K562 (cell line): ENCODE results near the gene SH2B2. TPM values are rescaled to one million over a fixed set of nuclear protein-coding genes. Genes with fewer than 3 reads are reported as not detected.

Experiments used
- ATAC-seq: fragments of 200-7000 bp; cut with Tn5 transposase; 3 replicates; pipeline ENCODE4 v1.9.1; 2020; ENCODE audit warnings: moderate library complexity
- Bru-seq: library from RNA; stranded (reverse); fragments of 400-500 nt; gene quantifications from one replicate; lab custom pipeline; 2021; lab: Mats Ljungman, UMichigan
- BruChase-seq, 2 experiments: library from RNA; stranded (reverse); fragments of 400-500 nt; gene quantifications; one replicate each; lab custom pipeline; 2021; lab: Mats Ljungman, UMichigan
- BruUV-seq: library from RNA; stranded (reverse); fragments of 400-500 nt; replicated peaks from 2 replicates; lab custom pipeline; 2021; lab: Mats Ljungman, UMichigan
- CTCF ChIA-PET: fragments of 300-600 bp; formaldehyde crosslinking; extraction: SDS; loops from one replicate; lab custom pipeline; 2021; ENCODE audit warnings: low intra/inter-chr PET ratio; lab: Yijun Ruan, JAX
- POLR2A ChIA-PET: fragments of 300-600, 350-650 bp; sonication (Branson Sonifier 250); formaldehyde crosslinking; extraction: SDS; loops from one replicate; lab custom pipeline; 2021; ENCODE audit warnings: antibody characterized with exemption, inconsistent platforms; lab: Yijun Ruan, JAX
- DNase-seq, 4 experiments: peaks; one replicate each; pipeline versions ENCODE4 v3.0.0 to v3.0.0-alpha.2; 2011 to 2018; ENCODE audit warnings: low spot score in 3 of 4, mixed read lengths in 3 of 4; ENCODE audit errors: extremely low read depth in 1 of 4
- FAIRE-seq: peaks from 2 replicates; lab custom pipeline; 2011; peaks lifted over from hg19 to GRCh38; lab: Jason Lieb, UNC
- H2AFZ ChIP-seq: 2 replicates; pipeline ENCODE4 v1.6.0; 2011; ENCODE audit warnings: low read depth, low read length, control low read depth, inconsistent platforms
- H3K27ac ChIP-seq: fragments of 200-600 bp; 3 replicates; pipeline ENCODE4 v1.8.0; 2011; ENCODE audit warnings: low read depth, mild to moderate bottlenecking, control low read depth, inconsistent platforms, low read length, moderate library complexity, mixed read lengths; ENCODE audit errors: extremely low read depth
- H3K27me3 ChIP-seq, 2 experiments: fragments of 300-600 bp in 1 of 2; 2 replicates in 1 of 2; 3 replicates in 1 of 2; pipeline versions ENCODE4 v1.6.0 to v1.8.0; 2011; ENCODE audit warnings: inconsistent platforms in 2 of 2, low read length in 2 of 2, mild to moderate bottlenecking in 1 of 2, mixed read lengths in 1 of 2, moderate library complexity in 1 of 2; ENCODE audit not compliant: control insufficient read depth in 2 of 2, insufficient read depth in 2 of 2
- H3K36me3 ChIP-seq: fragments of 300-600 bp; 3 replicates; pipeline ENCODE4 v1.8.0; 2011; ENCODE audit warnings: mild to moderate bottlenecking, low read length, inconsistent platforms; ENCODE audit not compliant: control insufficient read depth, insufficient read depth
- H3K4me1 ChIP-seq, 2 experiments: fragments of 200-600 bp in 1 of 2; replicated peaks in 1 of 2; 2 replicates in 1 of 2; 3 replicates in 1 of 2; pipeline versions ENCODE4 v1.5.1 to v1.8.0; 2011; ENCODE audit warnings: inconsistent platforms in 2 of 2, low read length in 2 of 2, mild to moderate bottlenecking in 1 of 2, mixed read lengths in 1 of 2, moderate library complexity in 1 of 2; ENCODE audit not compliant: control insufficient read depth in 2 of 2, insufficient read depth in 2 of 2
- H3K4me2 ChIP-seq: 2 replicates; pipeline ENCODE4 v1.6.1; 2011; ENCODE audit warnings: low read length, control low read depth, inconsistent platforms, mixed read lengths; ENCODE audit not compliant: insufficient read depth
- H3K4me3 ChIP-seq: fragments of 200-600 bp; sonication (generic), shearing (Covaris generic); 2 replicates; pipeline ENCODE4 v1.5.1; 2016; ENCODE audit warnings: control low read depth, inconsistent platforms
- H3K79me2 ChIP-seq: fragments of 200-600 bp; 3 replicates; pipeline ENCODE4 v1.8.0; 2011; ENCODE audit warnings: low read length, inconsistent platforms; ENCODE audit not compliant: control insufficient read depth, insufficient read depth
- H3K9ac ChIP-seq, 2 experiments: 2 replicates each; pipeline versions ENCODE4 v1.6.0 to v1.6.1; 2011; ENCODE audit warnings: low read depth in 2 of 2, low read length in 2 of 2, control low read depth in 1 of 2, inconsistent platforms in 1 of 2, mild to moderate bottlenecking in 1 of 2, mixed read lengths in 1 of 2; ENCODE audit not compliant: insufficient read depth in 1 of 2
- H3K9me1 ChIP-seq: one replicate; pipeline ENCODE4 v1.6.0; 2011; ENCODE audit warnings: inconsistent platforms, mild to moderate bottlenecking, low read length, moderate library complexity; ENCODE audit not compliant: control insufficient read depth, insufficient read depth
- H3K9me3 ChIP-seq: replicated peaks from 2 replicates; pipeline ENCODE4 v1.5.1; 2011; ENCODE audit warnings: low read depth, low read length, inconsistent platforms; ENCODE audit not compliant: control insufficient read depth, insufficient read depth
- H4K20me1 ChIP-seq: replicated peaks from 2 replicates; pipeline ENCODE4 v1.6.1; 2011; ENCODE audit warnings: low read length, inconsistent platforms, mixed read lengths; ENCODE audit not compliant: control insufficient read depth, insufficient read depth
- FOXM1 ChIP-seq, 2 experiments: fragments of 450-650 bp in 1 of 2; sonication (generic) in 1 of 2; formaldehyde crosslinking in 1 of 2; IDR thresholded peaks; 2 replicates each; pipeline versions ENCODE4 v1.6.1 to v1.9.0; 2017 to 2022; ENCODE audit warnings: low read depth in 2 of 2, mild to moderate bottlenecking in 2 of 2, missing genetic modification reagents in 1 of 2, moderate library complexity in 1 of 2
- HMGXB4 ChIP-seq: sonication (generic); formaldehyde crosslinking; IDR thresholded peaks from 2 replicates; pipeline ENCODE4 v1.8.1; 2023; ENCODE audit warnings: mild to moderate bottlenecking, missing genetic modification reagents
- HNRNPUL1 ChIP-seq: fragments of 200-400 bp; formaldehyde crosslinking; IDR thresholded peaks from 2 replicates; pipeline ENCODE4 v1.6.1; 2017; ENCODE audit warnings: low read length
- ILK ChIP-seq: fragments of 450-650 bp; IDR thresholded peaks from 2 replicates; pipeline ENCODE4 v1.6.1; 2016; ENCODE audit warnings: missing genetic modification characterization, low read depth, mild to moderate bottlenecking, missing compliant biosample characterization, moderate library complexity, borderline replicate concordance
- KLF13 ChIP-seq: fragments of 450-650 bp; IDR thresholded peaks from 2 replicates; pipeline ENCODE4 v1.6.1; 2016; ENCODE audit warnings: missing genetic modification characterization, low read depth, mild to moderate bottlenecking, missing compliant biosample characterization, moderate library complexity, borderline replicate concordance
- MED1 ChIP-seq: sonication (generic); formaldehyde crosslinking; IDR thresholded peaks from 2 replicates; pipeline ENCODE4 v1.8.1; 2023; ENCODE audit warnings: missing genetic modification reagents, borderline replicate concordance
- SMARCB1 ChIP-seq: IDR thresholded peaks from 2 replicates; pipeline ENCODE4 v1.6.1; 2011; ENCODE audit warnings: improper control_type of control experiment, low read depth; ENCODE audit not compliant: insufficient read length
- ZNF655 ChIP-seq: fragments of 250-450 bp; sonication (Bioruptor Pico); IDR thresholded peaks from 2 replicates; pipeline ENCODE4 v1.5.0; 2021
- WGBS: fragments of 100-300 bp; shearing (Covaris generic); methylation state at CpG from one replicate; pipeline ENCODE4 v1.1.6; 2016; ENCODE audit warnings: low coverage, mixed read lengths; ENCODE audit not compliant: insufficient coverage; ENCODE audit errors: missing lambda C conversion rate; 5-methylcytosine and 5-hydroxymethylcytosine counted together
- in situ Hi-C: fragments of 300-500 bp; cut with MboI; formaldehyde crosslinking; loops from 4 replicates; pipeline ENCODE4 v1.15.0; 2018; ENCODE audit warnings: inconsistent platforms, mixed read lengths
- intact Hi-C: fragments of 100-400 bp; cut with micrococcal nuclease; formaldehyde crosslinking; loops from 2 replicates; pipeline ENCODE4 v1.14.2; 2022
- long read RNA-seq, 3 experiments: library from polyadenylated mRNA in 2 of 3; library from RNA in 1 of 3; unstranded in 2 of 3; stranded (forward) in 1 of 3; transcript quantifications; one replicate each; pipeline ENCODE4 v2.0.0, GENCODE V29; 2019 to 2022
- polyA minus RNA-seq, 3 experiments: library from RNA; depleted of rRNA, polyadenylated mRNA; stranded (reverse); fragments of >200 nt; gene quantifications; 2 replicates each; pipeline ENCODE4 v1.2.3, GENCODE V29; 2011
- polyA plus RNA-seq, 8 experiments: library from polyadenylated mRNA; depleted of rRNA in 4 of 8; stranded (reverse) in 5 of 8; unstranded in 3 of 8; fragments of >200 nt; fragmentation: Nextera tagmentation in 2 of 8; fragmentation: Illumina TruSeq in 1 of 8; extraction: Ambion mirVana in 2 of 8; extraction: Trizol in 1 of 8; gene quantifications; 2 replicates each; pipeline versions ENCODE4 v1.2.1 to v1.2.3, GENCODE V29; 2011 to 2014; ENCODE audit warnings: inconsistent platforms in 1 of 8, missing spikeins in 1 of 8
- total RNA-seq, 7 experiments: library from RNA; depleted of rRNA in 6 of 7; stranded (reverse); fragments of >200 nt in 6 of 7; fragmentation: Illumina TruSeq in 2 of 7; extraction: Trizol in 2 of 7; gene quantifications; 2 replicates each; pipeline versions ENCODE4 v1.2.1 to v1.2.3, GENCODE V29; 2011 to 2021; ENCODE audit warnings: low replicate concordance in 1 of 7
- TF ChIP-seq, protein P1 (sequence below): fragments of 250-450 bp; sonication (Bioruptor Pico); IDR thresholded peaks from 2 replicates; pipeline ENCODE4 v1.4.0; 2020; ENCODE audit warnings: mild to moderate bottlenecking, moderate library complexity

SH2B2 gene
- 0.72 TPM in 1 of 2 replicates, not detected in the other for total RNA-seq (2011; cell fraction: chromatin; rRNA removed; ENCODE audit: low replicate concordance)
- 0.66 and 1.0 TPM in 2 replicates for total RNA-seq (2011; cell fraction: nucleolus; rRNA removed)
- 0.22 and 0.31 TPM in 2 replicates for total RNA-seq (2011; cell fraction: nucleoplasm; rRNA removed)
- total RNA-seq (2014; rRNA removed), result 0.68 TPM in 1 of 2 replicates, not detected in the other
- not detected in 2 replicates for total RNA-seq (2014; rRNA removed; fragmentation: Illumina TruSeq; extraction: Trizol)
- total RNA-seq (2015; rRNA removed; fragmentation: Illumina TruSeq; extraction: Trizol), result 0.08 TPM in 1 of 2 replicates, not detected in the other
- 0.34 and 0.89 TPM in 2 replicates for total RNA-seq (2021)
- polyA plus RNA-seq (2011; rRNA removed), result 0.03 and 0.07 TPM in 2 replicates
- polyA plus RNA-seq (2011; cell fraction: cytosol; rRNA removed), result 0.13 and 0.64 TPM in 2 replicates
- polyA plus RNA-seq (2011; cell fraction: nucleus; rRNA removed), result 0.14 and 0.36 TPM in 2 replicates
- 0.14 and 0.46 TPM in 2 replicates for polyA plus RNA-seq (2012)
- 0.07 and 0.08 TPM in 2 replicates for polyA plus RNA-seq (2014; fragmentation: Illumina TruSeq; extraction: Trizol)
- polyA plus RNA-seq (2014; fragmentation: Nextera tagmentation; extraction: Ambion mirVana), result not detected
- polyA plus RNA-seq (2014; rRNA removed), result 0.07 and 0.12 TPM in 2 replicates
- 0.18 TPM in 1 of 2 replicates, not detected in the other for polyA minus RNA-seq (2011; rRNA and poly(A)+ RNA removed)
- polyA minus RNA-seq (2011; cell fraction: cytosol; rRNA and poly(A)+ RNA removed), result 0.38 TPM in 1 of 2 replicates, not detected in the other
- polyA minus RNA-seq (2011; cell fraction: nucleus; rRNA and poly(A)+ RNA removed), result 0.22 and 0.40 TPM in 2 replicates
- percentile 33 among the genes with signal in this experiment for Bru-seq, nascent RNA
- percentile 21 among the genes with signal in this experiment for BruChase-seq, experiment 1, labeled RNA remaining after a 2-hour chase
- percentile 14 among the genes with signal in this experiment for BruChase-seq, experiment 2, labeled RNA remaining after a 6-hour chase
- long read RNA-seq, experiment 1, partial matches to known transcripts, result 3 of 4 reads
- long read RNA-seq, experiment 1, other reads (novel, unspliced or antisense), result 1 of 4 reads
- long read RNA-seq, experiment 2, partial matches to known transcripts, result 1 of 2 reads
- long read RNA-seq, experiment 2, other reads (novel, unspliced or antisense), result 1 of 2 reads
- long read RNA-seq, experiment 3, partial matches to known transcripts, result 0 of 1 reads
- long read RNA-seq, experiment 3, other reads (novel, unspliced or antisense), result 1 of 1 reads

DNA sequence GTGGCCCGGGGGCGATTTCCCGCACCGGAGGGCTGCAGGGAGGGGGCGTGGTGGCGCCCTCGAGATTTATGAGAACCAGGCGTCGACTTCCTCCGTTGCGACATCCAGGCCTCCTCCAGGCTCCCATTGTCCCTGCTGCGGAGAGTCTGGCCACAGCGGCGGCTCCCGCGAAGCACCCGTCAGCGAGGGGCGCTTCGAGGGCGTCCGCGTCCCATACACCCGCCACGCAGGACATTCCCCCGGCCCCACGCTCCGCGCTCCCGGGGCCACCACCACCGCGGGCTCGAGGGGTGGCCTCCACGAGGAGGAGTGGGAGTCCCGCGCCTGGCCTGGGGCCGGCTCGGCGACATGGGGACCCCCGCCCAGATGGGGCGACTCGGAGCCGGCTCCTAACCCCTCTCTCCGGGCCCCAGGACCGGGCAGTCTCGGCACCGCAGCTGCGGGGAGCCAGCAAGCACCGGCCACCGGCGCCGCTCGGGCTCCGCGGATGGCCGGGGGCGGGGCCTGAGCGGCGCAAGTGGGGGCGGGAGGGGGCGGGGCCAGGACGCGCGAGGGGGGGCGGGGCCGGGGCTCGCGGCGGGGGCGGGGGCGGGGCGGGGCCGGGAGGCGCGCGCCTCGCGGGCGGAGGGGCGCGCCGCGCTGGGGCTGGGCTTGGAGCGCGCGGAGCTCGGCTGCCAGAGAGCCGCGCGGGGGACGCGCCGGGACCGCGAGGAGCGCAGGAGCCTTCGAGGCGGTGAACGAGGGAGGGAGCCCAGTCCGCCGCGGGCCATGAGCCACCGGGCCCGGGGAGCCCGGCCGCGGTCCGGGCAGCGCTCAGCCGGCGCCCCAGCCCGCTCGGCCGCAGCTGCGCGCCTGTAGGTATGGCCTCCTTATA lies at the start of gene SH2B2:
SH2B2 (plus strand) TSS at position 632 of the 874 bp plus-strand sequence. CDS start 13,683 bp downstream, outside the sequence.
- peak; percentile 78 for ATAC-seq
- peaks cover 30% of the 10 kb centered on the region for H4K20me1 ChIP-seq
- no peaks in the 10 kb centered on the region for H3K79me2 ChIP-seq
- H3K4me1 ChIP-seq, result peaks cover 10 to 52% of the 10 kb centered on the region in 2 experiments; a peak in 4 of 5 replicates
- ChIA-PET POLR2A (no interaction called here), CTCF (no interaction called here)
- peak; percentile 84 to 97 (median 94) for DNase-seq
- in situ Hi-C loops, result loop anchor here (5.0 kb wide), 1 partner anchor 36 kb away; no protein-coding TSS in a partner anchor
- intact Hi-C loops, result no loop called here
- H3K9ac ChIP-seq, result peak within 1 kb of the TSS; percentile 53 to 92; a peak in 3 of 4 replicates
- peaks cover 20 to 53% of the 10 kb centered on the region in 2 experiments; a peak in 4 of 5 replicates for H3K27me3 ChIP-seq
- H3K36me3 ChIP-seq, result no peaks in the 10 kb centered on the region
- under 1% methylated on average over 48 of the region's 116 CpGs for WGBS
- H3K27ac ChIP-seq, result peak within 1 kb of the TSS; percentile 41; the same call in 1 of the 3 replicates
- peak within 1 kb of the TSS; percentile 75 for H3K4me2 ChIP-seq
- H3K4me3 ChIP-seq, result peak within 1 kb of the TSS; percentile 55
- FAIRE-seq, result peak; percentile 78
- no peaks in the 10 kb centered on the region for H3K9me1 ChIP-seq
- no TSS peak for BruUV-seq
- H3K9me3 ChIP-seq, result no peaks in the 10 kb centered on the region
- H2AFZ ChIP-seq, result peak within 1 kb of the TSS; percentile 84
- TF ChIP-seq HMGXB4 (CRISPR knock-in tag) (no peak; the same call in 1 of the 2 replicates), SMARCB1 (no peak), ILK (tag) (no peak), HNRNPUL1 (no peak), FOXM1 (IDR thresholded peaks at IDR 0.05; ENCODE audit: low read depth) (no peak), FOXM1 (CRISPR knock-in tag; IDR thresholded peaks at IDR 0.05; ENCODE audit: low read depth) (no peak), ZNF655 (CRISPR knock-in tag) (no peak), KLF13 (tag) (peak; percentile 58; the same call in 1 of the 2 replicates), MED1 (CRISPR knock-in tag) (no peak)
- TF ChIP-seq, protein P1, sequence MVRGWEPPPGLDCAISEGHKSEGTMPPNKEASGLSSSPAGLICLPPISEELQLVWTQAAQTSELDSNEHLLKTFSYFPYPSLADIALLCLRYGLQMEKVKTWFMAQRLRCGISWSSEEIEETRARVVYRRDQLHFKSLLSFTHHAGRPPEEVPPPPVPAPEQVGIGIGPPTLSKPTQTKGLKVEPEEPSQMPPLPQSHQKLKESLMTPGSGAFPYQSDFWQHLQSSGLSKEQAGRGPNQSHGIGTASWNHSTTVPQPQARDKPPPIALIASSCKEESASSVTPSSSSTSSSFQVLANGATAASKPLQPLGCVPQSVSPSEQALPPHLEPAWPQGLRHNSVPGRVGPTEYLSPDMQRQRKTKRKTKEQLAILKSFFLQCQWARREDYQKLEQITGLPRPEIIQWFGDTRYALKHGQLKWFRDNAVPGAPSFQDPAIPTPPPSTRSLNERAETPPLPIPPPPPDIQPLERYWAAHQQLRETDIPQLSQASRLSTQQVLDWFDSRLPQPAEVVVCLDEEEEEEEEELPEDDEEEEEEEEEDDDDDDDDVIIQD (CRISPR knock-in tag), result no peak
